Ovary (tissue), 3 donors: ENCODE results near the gene DBF4.
"Not testable (repeated sequence)": the region's sequence is repeated elsewhere in the genome, so short reads cannot be mapped to it uniquely, and the experiment has no call there.

ENCODE experiments used
- EP300 ChIP-seq: sonication (generic); formaldehyde crosslinking; IDR thresholded peaks from one replicate; pipeline ENCODE4 v1.6.1; 2017; ENCODE audit warnings: antibody characterized with exemption
- POLR2A ChIP-seq: fragments of 450-650 bp; IDR thresholded peaks from one replicate; pipeline ENCODE4 v1.6.1; 2017; ENCODE audit warnings: antibody characterized with exemption, mild to moderate bottlenecking, moderate library complexity
- TF ChIP-seq, protein P1 (sequence below), 3 donors: fragments of 450-650 bp in 2 of 3; fragments of 200-600 bp in 1 of 3; IDR thresholded peaks; one replicate each; pipeline versions ENCODE4 v1.5.1 to v1.8.0; 2016 to 2022; ENCODE audit warnings: antibody characterized with exemption in 3 of 3, mild to moderate bottlenecking in 1 of 3
- donor health status: DM: no; HTN: no; CAD: no.

DNA sequence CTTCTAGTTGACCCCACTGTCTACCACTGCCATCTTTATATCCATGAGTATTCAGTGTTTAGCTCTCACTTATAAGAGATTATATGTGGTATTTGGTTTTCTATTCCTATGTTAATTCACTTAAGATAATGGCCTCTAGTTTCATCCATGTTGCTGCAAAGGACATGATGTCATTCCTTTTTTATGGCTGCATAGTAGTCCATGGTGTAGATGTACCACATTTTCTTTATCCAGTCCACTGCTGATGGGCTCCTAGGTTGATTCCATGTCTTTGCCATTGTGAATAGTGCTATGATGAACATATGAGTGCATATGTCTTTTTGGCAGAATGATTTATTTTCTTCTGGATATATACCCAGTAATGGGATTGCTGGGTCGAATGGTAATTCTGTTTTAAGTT, 47.9 kb upstream of the DBF4 start:
- TF ChIP-seq, protein P1, sequence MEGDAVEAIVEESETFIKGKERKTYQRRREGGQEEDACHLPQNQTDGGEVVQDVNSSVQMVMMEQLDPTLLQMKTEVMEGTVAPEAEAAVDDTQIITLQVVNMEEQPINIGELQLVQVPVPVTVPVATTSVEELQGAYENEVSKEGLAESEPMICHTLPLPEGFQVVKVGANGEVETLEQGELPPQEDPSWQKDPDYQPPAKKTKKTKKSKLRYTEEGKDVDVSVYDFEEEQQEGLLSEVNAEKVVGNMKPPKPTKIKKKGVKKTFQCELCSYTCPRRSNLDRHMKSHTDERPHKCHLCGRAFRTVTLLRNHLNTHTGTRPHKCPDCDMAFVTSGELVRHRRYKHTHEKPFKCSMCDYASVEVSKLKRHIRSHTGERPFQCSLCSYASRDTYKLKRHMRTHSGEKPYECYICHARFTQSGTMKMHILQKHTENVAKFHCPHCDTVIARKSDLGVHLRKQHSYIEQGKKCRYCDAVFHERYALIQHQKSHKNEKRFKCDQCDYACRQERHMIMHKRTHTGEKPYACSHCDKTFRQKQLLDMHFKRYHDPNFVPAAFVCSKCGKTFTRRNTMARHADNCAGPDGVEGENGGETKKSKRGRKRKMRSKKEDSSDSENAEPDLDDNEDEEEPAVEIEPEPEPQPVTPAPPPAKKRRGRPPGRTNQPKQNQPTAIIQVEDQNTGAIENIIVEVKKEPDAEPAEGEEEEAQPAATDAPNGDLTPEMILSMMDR (IDR thresholded peaks at IDR 0.05): not testable (repeated sequence)
- not testable (repeated sequence) for TF ChIP-seq EP300, POLR2A
